ENCODE measurements around the gene AFF3. TPM values are rescaled to one million over a fixed set of nuclear protein-coding genes. Genes with fewer than 3 reads are reported as not detected.

AFF3 gene
- total and polyA plus RNA-seq, 2 donors (not counting 3 experiments of a cell fraction or from before 2014, with no cell fraction given) = 0.06 to 0.07 TPM

DNA sequence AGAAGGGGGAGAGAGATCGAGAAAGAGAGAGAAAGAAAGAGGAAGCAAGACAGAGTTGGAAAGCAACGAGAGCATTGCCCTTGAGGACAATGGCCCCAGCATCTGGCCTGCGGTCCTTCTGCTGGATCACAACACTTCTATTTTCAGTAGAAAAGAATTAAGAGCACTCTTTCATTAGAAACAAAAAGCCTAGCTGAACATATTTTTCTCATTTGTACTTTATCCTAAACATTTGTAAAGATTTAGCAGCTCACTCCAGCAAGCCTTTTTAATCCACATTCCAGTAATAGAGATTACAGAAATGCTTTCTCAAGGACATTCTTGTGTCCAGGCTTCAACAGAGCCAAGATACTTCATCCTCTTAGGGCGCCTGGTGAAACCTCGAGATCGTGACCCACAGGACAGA is 31.6 kb upstream of the AFF3 start:
- DNase-seq (ENCODE audit: low read depth, low spot score) (no peak), FAIRE-seq (no peak)
- Histone ChIP-seq H3K27me3 (ENCODE audit: control insufficient read depth in 2 of 2, insufficient read depth in 2 of 2, low read length in 2 of 2) (peaks cover 2% of the 10 kb centered on the region in 2 experiments), H3K79me2 (ENCODE audit: control insufficient read depth, insufficient read depth, low read length) (no peaks in the 10 kb centered on the region), H4K20me1 (replicated peaks; ENCODE audit: control insufficient read depth, extremely low read depth, insufficient read depth, low read length) (no peaks in the 10 kb centered on the region), H3K9me3 (replicated peaks; ENCODE audit: control insufficient read depth, insufficient read depth, low read length) (no peaks in the 10 kb centered on the region), H3K4me3 (replicated peaks in 1 of 3; ENCODE audit: insufficient read depth in 1 of 3, low read depth in 1 of 3, low read length in 3 of 3) (no peak overlapping the region), H3K4me1 (ENCODE audit: control insufficient read depth, extremely low read depth, insufficient read depth, low read length) (no peaks in the 10 kb centered on the region), H3K9me1 (replicated peaks; ENCODE audit: control insufficient read depth, extremely low read depth, insufficient read depth, low read length) (no peaks in the 10 kb centered on the region), H2AFZ (ENCODE audit: low read depth, low read length) (no peak overlapping the region), H3K9ac (replicated peaks; ENCODE audit: extremely low read depth, insufficient read depth, low read length) (no peak overlapping the region), H3K36me3 (ENCODE audit: control insufficient read depth in 2 of 2, extremely low read depth in 1 of 2, insufficient read depth in 2 of 2, low read length in 2 of 2) (no peaks in the 10 kb centered on the region), H3K27ac (ENCODE audit: insufficient read depth, low read depth, low read length) (no peak overlapping the region), H3K4me2 (ENCODE audit: insufficient read depth, low read length) (no peak overlapping the region)
- dilution Hi-C loops (cut with MboI; ENCODE audit: extremely low pct_ligation_motif_present, low sequenced_read_pairs) (no loop called here), intact Hi-C loops (cut with micrococcal nuclease) (no loop called here)
- no peak for TF ChIP-seq FOS (IDR thresholded peaks at IDR 0.05; ENCODE audit: borderline replicate concordance, insufficient read depth, low read length)
- TF ChIP-seq POLR2AphosphoS5 (IDR thresholded peaks at IDR 0.05; ENCODE audit: insufficient read depth, low read depth, low read length) = no peak
- TF ChIP-seq, protein P1, sequence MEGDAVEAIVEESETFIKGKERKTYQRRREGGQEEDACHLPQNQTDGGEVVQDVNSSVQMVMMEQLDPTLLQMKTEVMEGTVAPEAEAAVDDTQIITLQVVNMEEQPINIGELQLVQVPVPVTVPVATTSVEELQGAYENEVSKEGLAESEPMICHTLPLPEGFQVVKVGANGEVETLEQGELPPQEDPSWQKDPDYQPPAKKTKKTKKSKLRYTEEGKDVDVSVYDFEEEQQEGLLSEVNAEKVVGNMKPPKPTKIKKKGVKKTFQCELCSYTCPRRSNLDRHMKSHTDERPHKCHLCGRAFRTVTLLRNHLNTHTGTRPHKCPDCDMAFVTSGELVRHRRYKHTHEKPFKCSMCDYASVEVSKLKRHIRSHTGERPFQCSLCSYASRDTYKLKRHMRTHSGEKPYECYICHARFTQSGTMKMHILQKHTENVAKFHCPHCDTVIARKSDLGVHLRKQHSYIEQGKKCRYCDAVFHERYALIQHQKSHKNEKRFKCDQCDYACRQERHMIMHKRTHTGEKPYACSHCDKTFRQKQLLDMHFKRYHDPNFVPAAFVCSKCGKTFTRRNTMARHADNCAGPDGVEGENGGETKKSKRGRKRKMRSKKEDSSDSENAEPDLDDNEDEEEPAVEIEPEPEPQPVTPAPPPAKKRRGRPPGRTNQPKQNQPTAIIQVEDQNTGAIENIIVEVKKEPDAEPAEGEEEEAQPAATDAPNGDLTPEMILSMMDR (IDR thresholded peaks at IDR 0.05; ENCODE audit: extremely low read depth in 1 of 2, insufficient read depth in 1 of 2, low read depth in 1 of 2, low read length in 2 of 2) = no peak
- TF ChIP-seq EZH2 (IDR thresholded peaks at IDR 0.05; ENCODE audit: borderline replicate concordance, low read depth, low read length, severe bottlenecking) = no peak
- TF ChIP-seq, protein P2, sequence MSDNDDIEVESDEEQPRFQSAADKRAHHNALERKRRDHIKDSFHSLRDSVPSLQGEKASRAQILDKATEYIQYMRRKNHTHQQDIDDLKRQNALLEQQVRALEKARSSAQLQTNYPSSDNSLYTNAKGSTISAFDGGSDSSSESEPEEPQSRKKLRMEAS (IDR thresholded peaks at IDR 0.05; ENCODE audit: insufficient read depth, insufficient read length) = no peak
- TF ChIP-seq GATA2 (IDR thresholded peaks at IDR 0.05; ENCODE audit: insufficient read depth, insufficient read length, low read depth, low read length) = no peak
- TF ChIP-seq POLR2A (IDR thresholded peaks at IDR 0.05; ENCODE audit: low read depth, low read length) = no peak
- ChIA-PET POLR2A (no interaction called here), CTCF (interaction anchor here (2.6 kb wide), 1 partner anchor 355 kb away, joined by 13 read pairs; no protein-coding TSS in a partner anchor)
- BruUV-seq (replicated peaks) = no TSS peak
